Panc1 (cell line): Measurements from ENCODE around the gene PPP2R3A.

Experiments
- POLR2AphosphoS5 ChIP-seq: IDR thresholded peaks from 2 replicates; pipeline ENCODE4 v1.6.1; 2012; ENCODE audit warnings: mild to moderate bottlenecking, low read depth, low read length, moderate library complexity
- TF ChIP-seq, protein P1 (sequence below): fragments of 450-650 bp; IDR thresholded peaks from 2 replicates; pipeline ENCODE4 v1.5.1; 2017; ENCODE audit warnings: mild to moderate bottlenecking

DNA sequence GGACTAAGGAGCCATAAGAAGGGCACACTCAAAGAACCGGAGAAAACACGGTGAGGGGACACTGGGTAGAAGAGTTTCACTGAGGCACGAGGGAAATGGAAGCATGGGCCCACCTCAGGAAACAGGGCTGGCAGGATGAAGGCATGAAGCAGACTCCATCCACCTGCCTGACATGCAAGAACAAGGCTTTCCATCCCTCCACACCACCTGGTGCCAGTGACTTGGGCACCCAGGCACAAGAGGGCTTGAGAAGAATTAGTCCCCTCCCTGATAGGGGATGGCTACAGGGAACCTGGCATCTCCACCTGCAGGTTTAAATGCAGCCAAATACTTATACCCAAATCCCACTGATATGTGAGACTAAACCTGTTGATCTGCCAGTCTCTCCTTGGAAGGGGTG lies 38.9 kb upstream of the PPP2R3A start:
- no peak for TF ChIP-seq POLR2AphosphoS5
- TF ChIP-seq, protein P1, sequence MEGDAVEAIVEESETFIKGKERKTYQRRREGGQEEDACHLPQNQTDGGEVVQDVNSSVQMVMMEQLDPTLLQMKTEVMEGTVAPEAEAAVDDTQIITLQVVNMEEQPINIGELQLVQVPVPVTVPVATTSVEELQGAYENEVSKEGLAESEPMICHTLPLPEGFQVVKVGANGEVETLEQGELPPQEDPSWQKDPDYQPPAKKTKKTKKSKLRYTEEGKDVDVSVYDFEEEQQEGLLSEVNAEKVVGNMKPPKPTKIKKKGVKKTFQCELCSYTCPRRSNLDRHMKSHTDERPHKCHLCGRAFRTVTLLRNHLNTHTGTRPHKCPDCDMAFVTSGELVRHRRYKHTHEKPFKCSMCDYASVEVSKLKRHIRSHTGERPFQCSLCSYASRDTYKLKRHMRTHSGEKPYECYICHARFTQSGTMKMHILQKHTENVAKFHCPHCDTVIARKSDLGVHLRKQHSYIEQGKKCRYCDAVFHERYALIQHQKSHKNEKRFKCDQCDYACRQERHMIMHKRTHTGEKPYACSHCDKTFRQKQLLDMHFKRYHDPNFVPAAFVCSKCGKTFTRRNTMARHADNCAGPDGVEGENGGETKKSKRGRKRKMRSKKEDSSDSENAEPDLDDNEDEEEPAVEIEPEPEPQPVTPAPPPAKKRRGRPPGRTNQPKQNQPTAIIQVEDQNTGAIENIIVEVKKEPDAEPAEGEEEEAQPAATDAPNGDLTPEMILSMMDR, result no peak
